Upper lobe of right lung (tissue), 1 donor: ENCODE data around the gene ZNF346. TPM values are rescaled to one million over a fixed set of nuclear protein-coding genes. Genes with fewer than 3 reads are reported as not detected.

ENCODE experiments used
- ATAC-seq: fragments of 200-7000 bp; cut with Tn5 transposase; one replicate; pipeline ENCODE4 v1.9.1; 2020; ENCODE audit warnings: mild to moderate bottlenecking, moderate library complexity
- DNase-seq: peaks from one replicate; pipeline ENCODE4 v3.0.0-alpha.2; 2020
- H3K27ac ChIP-seq: fragments of 200-600 bp; one replicate; pipeline ENCODE4 v1.8.0; 2022
- H3K27me3 ChIP-seq: fragments of 200-600 bp; one replicate; pipeline ENCODE4 v1.8.0; 2022; ENCODE audit warnings: mild to moderate bottlenecking
- H3K36me3 ChIP-seq: fragments of 200-600 bp; one replicate; pipeline ENCODE4 v1.8.0; 2022
- H3K4me1 ChIP-seq: fragments of 200-600 bp; one replicate; pipeline ENCODE4 v1.8.0; 2022
- H3K4me3 ChIP-seq: fragments of 200-600 bp; one replicate; pipeline ENCODE4 v1.8.0; 2022; ENCODE audit warnings: mild to moderate bottlenecking
- H3K9me3 ChIP-seq: fragments of 200-600 bp; one replicate; pipeline ENCODE4 v1.8.0; 2022
- intact Hi-C: fragments of 100-400 bp; cut with DNase I; formaldehyde crosslinking; loops from one replicate; pipeline ENCODE4 v1.11.0; 2022
- total RNA-seq: library from RNA; stranded (reverse); fragmentation: NEBNext Ultra II Directional; extraction: Animal tissue kit (Norgen Biotek cat#: 25700); gene quantifications from one replicate; pipeline ENCODE4 v1.2.1, GENCODE V29; 2021
- TF ChIP-seq, protein P1 (sequence below): fragments of 200-600 bp; IDR thresholded peaks from one replicate; pipeline ENCODE4 v1.8.0; 2022; ENCODE audit warnings: antibody characterized with exemption
- donor health status: DM: no; HTN: yes; CAD: no; lungs with severe emphysema.

The ZNF346 gene
- total RNA-seq, 1 donor from 2014 or later = 12.9 TPM

- no peak for ATAC-seq
- Histone ChIP-seq H3K9me3 (no peaks in the 10 kb centered on the region), H3K27me3 (no peaks in the 10 kb centered on the region), H3K4me3 (no peak overlapping the region), H3K36me3 (peaks cover under 1% of the 10 kb centered on the region), H3K27ac (no peak overlapping the region), H3K4me1 (no peaks in the 10 kb centered on the region)
- no peak for DNase-seq
- TF ChIP-seq, protein P1, sequence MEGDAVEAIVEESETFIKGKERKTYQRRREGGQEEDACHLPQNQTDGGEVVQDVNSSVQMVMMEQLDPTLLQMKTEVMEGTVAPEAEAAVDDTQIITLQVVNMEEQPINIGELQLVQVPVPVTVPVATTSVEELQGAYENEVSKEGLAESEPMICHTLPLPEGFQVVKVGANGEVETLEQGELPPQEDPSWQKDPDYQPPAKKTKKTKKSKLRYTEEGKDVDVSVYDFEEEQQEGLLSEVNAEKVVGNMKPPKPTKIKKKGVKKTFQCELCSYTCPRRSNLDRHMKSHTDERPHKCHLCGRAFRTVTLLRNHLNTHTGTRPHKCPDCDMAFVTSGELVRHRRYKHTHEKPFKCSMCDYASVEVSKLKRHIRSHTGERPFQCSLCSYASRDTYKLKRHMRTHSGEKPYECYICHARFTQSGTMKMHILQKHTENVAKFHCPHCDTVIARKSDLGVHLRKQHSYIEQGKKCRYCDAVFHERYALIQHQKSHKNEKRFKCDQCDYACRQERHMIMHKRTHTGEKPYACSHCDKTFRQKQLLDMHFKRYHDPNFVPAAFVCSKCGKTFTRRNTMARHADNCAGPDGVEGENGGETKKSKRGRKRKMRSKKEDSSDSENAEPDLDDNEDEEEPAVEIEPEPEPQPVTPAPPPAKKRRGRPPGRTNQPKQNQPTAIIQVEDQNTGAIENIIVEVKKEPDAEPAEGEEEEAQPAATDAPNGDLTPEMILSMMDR = no peak
- intact Hi-C loops = no loop called here
Observed at GRCh38 chr5:177035976-177036375, 13.5 kb downstream of the ZNF346 start.

DNA sequence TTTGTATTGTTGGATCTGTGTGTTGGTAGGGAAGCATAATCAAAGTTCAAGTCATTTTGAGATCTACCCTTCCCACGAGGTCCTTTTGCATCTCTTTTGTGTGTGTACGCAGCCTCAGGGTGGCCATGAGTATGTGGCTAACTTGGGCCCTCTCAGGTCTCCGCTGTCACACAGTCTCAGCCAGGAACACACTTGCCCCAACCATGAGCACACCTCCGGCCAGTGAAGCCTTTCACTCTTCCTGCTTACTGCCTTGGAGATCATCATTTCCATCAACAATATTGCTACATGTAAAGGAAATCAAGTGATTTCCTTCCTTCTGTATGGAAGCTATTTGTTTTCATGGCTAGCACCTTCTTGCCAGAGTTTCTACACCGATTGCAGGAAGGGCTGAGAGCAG, 13.9 kb downstream of the ZNF346 start:
- no peaks in the 10 kb centered on the region for H3K9me3 ChIP-seq
- TF ChIP-seq, protein P1 = no peak
- no peaks in the 10 kb centered on the region for H3K4me1 ChIP-seq
- ATAC-seq = no peak
- intact Hi-C loops = no loop called here
- DNase-seq = no peak
- H3K27ac ChIP-seq = no peak overlapping the region
- H3K36me3 ChIP-seq = peaks cover 6% of the 10 kb centered on the region
- no peak overlapping the region for H3K4me3 ChIP-seq
- H3K27me3 ChIP-seq = no peaks in the 10 kb centered on the region

DNA sequence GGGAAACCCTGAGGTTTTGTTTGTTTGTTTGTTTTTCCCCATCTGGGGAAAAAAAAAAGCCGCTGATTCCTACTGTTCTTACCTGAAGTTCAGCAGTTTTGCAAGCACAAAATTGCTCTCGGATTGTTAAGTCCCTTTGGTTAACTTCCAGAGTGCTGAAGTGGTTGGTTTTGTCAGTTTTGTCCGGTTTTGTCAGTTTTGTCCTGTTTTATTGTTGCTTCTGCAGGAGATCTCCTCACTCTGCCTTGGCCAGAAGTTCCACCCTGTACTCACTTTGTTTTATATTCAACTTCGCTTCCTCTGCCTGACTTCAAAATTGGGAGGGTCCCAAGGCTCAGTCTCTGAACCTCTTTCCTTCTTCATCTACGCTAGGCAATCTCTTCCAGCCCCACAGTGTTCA, 14.4 kb downstream of the ZNF346 start:
- peaks cover 10% of the 10 kb centered on the region for H3K36me3 ChIP-seq
- no peak overlapping the region for H3K4me3 ChIP-seq
- no peaks in the 10 kb centered on the region for H3K4me1 ChIP-seq
- intact Hi-C loops = no loop called here
- TF ChIP-seq, protein P1 = no peak
- no peak for ATAC-seq
- DNase-seq = no peak
- H3K27ac ChIP-seq = no peak overlapping the region
- H3K27me3 ChIP-seq = no peaks in the 10 kb centered on the region
- no peaks in the 10 kb centered on the region for H3K9me3 ChIP-seq

GRCh38 chr5:177040814-177041420, 18.4 kb downstream of the ZNF346 start:
- H3K9me3 ChIP-seq = no peaks in the 10 kb centered on the region
- intact Hi-C loops = no loop called here
- no peak overlapping the region for H3K4me3 ChIP-seq
- TF ChIP-seq, protein P1 = no peak
- H3K27me3 ChIP-seq = no peaks in the 10 kb centered on the region
- no peaks in the 10 kb centered on the region for H3K4me1 ChIP-seq
- no peak for ATAC-seq
- DNase-seq = no peak
- H3K36me3 ChIP-seq = peaks cover 32% of the 10 kb centered on the region
- H3K27ac ChIP-seq = no peak overlapping the region

GRCh38 chr5:177041936-177042335, 19.4 kb downstream of the ZNF346 start:
- Histone ChIP-seq H3K27ac (no peak overlapping the region), H3K27me3 (no peaks in the 10 kb centered on the region), H3K9me3 (no peaks in the 10 kb centered on the region), H3K4me3 (no peak overlapping the region), H3K36me3 (peaks cover 38% of the 10 kb centered on the region), H3K4me1 (no peaks in the 10 kb centered on the region)
- TF ChIP-seq, protein P1 = no peak
- ATAC-seq (no peak), DNase-seq (no peak)
- intact Hi-C loops = no loop called here

GRCh38 chr5:177043114-177043513, 20.6 kb downstream of the ZNF346 start:
- TF ChIP-seq, protein P1 = no peak
- no peaks in the 10 kb centered on the region for H3K4me1 ChIP-seq
- no peaks in the 10 kb centered on the region for H3K27me3 ChIP-seq
- DNase-seq (no peak), ATAC-seq (no peak)
- peak overlapping the region; percentile 11 for H3K27ac ChIP-seq
- intact Hi-C loops = no loop called here
- peaks cover 40% of the 10 kb centered on the region for H3K36me3 ChIP-seq
- no peak overlapping the region for H3K4me3 ChIP-seq
- H3K9me3 ChIP-seq = no peaks in the 10 kb centered on the region
